Activated CD8-positive, alpha-beta T cell treated with anti-CD3 and anti-CD28 coated beads, Interleukin-2, amount 10 ng/mL, durations not matched to agents 7 days and 5 days (primary cell): ENCODE results near the gene NME8. TPM values are rescaled to one million over a fixed set of nuclear protein-coding genes. Genes with fewer than 3 reads are reported as not detected.
A peak's percentile ranks its signal among the peaks of the same experiment; 100 is the strongest.

Source experiments
- ATAC-seq: fragments of 150-1000 bp; cut with Tn5 transposase; one replicate; pipeline ENCODE4 v1.10.0; 2021; ENCODE audit warnings: moderate library complexity
- CTCF ChIA-PET: fragments of 350-600 bp; sonication (Branson Sonifier 250); formaldehyde crosslinking; loops from one replicate; lab custom pipeline; 2021; ENCODE audit warnings: antibody characterized with exemption; lab: Charles Lee
- POLR2A ChIA-PET: fragments of 350-600 bp; sonication (Branson Sonifier 250); formaldehyde crosslinking; loops from one replicate; lab custom pipeline; 2021; ENCODE audit warnings: antibody characterized with exemption; lab: Charles Lee
- DNase-seq: peaks from one replicate; pipeline ENCODE4 v3.0.0-alpha.2; 2020
- H3K27ac Mint-ChIP-seq: one replicate; pipeline ENCODE4 v1.8.0; 2021; ENCODE audit warnings: mild to moderate bottlenecking, mixed read lengths
- H3K27me3 Mint-ChIP-seq: one replicate; pipeline ENCODE4 v1.8.0; 2021; ENCODE audit warnings: low read depth, mixed read lengths
- H3K36me3 Mint-ChIP-seq: one replicate; pipeline ENCODE4 v1.8.0; 2021; ENCODE audit warnings: low read depth, mixed read lengths
- H3K4me1 Mint-ChIP-seq: one replicate; pipeline ENCODE4 v1.8.0; 2021; ENCODE audit warnings: low read depth, mixed read lengths
- H3K4me3 Mint-ChIP-seq: one replicate; pipeline ENCODE4 v1.8.0; 2021; ENCODE audit warnings: mild to moderate bottlenecking, mixed read lengths
- H3K9me3 Mint-ChIP-seq: one replicate; pipeline ENCODE4 v1.8.0; 2022; ENCODE audit warnings: mixed read lengths; ENCODE audit not compliant: insufficient read depth
- total RNA-seq, 2 experiments: library from RNA; stranded (reverse); gene quantifications; one replicate each; pipeline ENCODE4 v1.2.3, GENCODE V29; 2021

The NME8 gene
- total RNA-seq, 2 experiments from 2014 or later: not detected

GRCh38 chr7:37826825-37827224, 21.6 kb upstream of the NME8 start:
- Mint-ChIP-seq H3K27ac (no peak overlapping the region), H3K27me3 (peaks cover 43% of the 10 kb centered on the region), H3K4me3 (no peak overlapping the region), H3K4me1 (peaks cover 22% of the 10 kb centered on the region), H3K36me3 (peaks cover 3% of the 10 kb centered on the region), H3K9me3 (no peaks in the 10 kb centered on the region)
- ChIA-PET POLR2A (no interaction called here), CTCF (no interaction called here)
- ATAC-seq (no peak), DNase-seq (no peak)

GRCh38 chr7:37831244-37831643, 17.2 kb upstream of the NME8 start:
- Mint-ChIP-seq H3K27ac (no peak overlapping the region), H3K9me3 (no peaks in the 10 kb centered on the region), H3K4me3 (no peak overlapping the region), H3K36me3 (no peaks in the 10 kb centered on the region), H3K4me1 (peaks cover 9% of the 10 kb centered on the region), H3K27me3 (peaks cover 43% of the 10 kb centered on the region)
- ATAC-seq (no peak), DNase-seq (no peak)
- ChIA-PET CTCF (no interaction called here), POLR2A (no interaction called here)

DNA sequence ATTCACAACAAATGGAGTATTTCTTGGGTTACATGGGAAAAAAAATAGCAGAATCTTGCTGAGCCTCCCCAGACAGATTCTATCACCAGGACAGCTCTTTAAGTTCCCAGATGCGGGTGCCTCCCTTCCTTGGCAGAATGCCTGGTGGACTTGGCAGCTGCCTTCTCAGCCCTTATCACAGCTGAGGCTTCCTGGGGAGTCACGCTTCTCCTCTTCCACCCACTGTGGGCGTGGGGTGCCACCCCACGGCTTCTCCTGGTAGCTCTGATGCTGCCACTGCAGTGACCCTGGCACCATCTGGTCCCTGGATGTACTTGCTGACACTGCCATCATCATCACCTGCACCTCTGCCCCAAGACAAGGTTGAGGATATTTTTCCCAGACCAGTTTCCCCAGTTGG, 16.2 kb upstream of the NME8 start:
- ATAC-seq (no peak), DNase-seq (no peak)
- Mint-ChIP-seq H3K9me3 (no peaks in the 10 kb centered on the region), H3K27ac (no peak overlapping the region), H3K4me3 (no peak overlapping the region), H3K36me3 (no peaks in the 10 kb centered on the region), H3K4me1 (peaks cover 4% of the 10 kb centered on the region), H3K27me3 (peaks cover 37% of the 10 kb centered on the region)
- ChIA-PET CTCF (interaction anchor here (1.9 kb wide), 1 partner anchor 324 kb away, joined by 4 read pairs; no protein-coding TSS in a partner anchor), POLR2A (interaction anchor here (0.7 kb wide), 1 partner anchor 445 kb away, joined by 3 read pairs; no protein-coding TSS in a partner anchor)

DNA sequence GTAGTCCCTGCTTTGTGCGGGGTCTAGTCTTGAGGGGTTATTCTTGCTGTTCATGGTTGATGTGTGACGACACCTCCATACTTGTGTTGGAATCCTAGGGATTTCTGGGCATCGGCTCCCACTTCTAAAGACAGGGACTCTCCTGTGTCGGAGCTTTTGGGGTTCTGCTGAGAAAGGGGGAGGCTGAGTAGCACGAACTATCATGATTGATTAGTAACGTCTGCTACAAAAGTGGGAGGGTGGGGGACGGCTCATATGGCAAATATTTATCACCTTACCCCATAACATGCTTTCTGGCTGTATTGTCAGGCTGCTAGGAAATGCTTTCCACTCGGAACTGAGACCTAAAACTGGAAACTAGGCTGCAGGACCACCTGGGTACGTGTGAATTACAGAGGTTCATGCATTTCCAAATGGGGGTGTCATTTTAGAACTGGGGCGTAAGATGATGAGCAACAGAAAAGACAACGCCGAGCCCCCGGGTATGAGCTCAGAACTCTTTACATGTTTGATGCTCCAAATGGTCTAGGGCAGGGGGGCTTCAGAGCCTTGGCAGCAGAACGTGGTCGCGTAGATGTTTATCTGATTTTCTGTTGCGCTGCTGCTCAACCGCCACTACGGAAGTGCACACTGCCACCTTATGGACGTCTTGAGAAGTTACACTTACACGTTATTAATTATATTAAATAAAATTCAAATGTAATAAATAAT, 15.1 kb upstream of the NME8 start:
- peaks cover 37% of the 10 kb centered on the region for H3K27me3 Mint-ChIP-seq
- H3K27ac Mint-ChIP-seq: no peak overlapping the region
- no peaks in the 10 kb centered on the region for H3K9me3 Mint-ChIP-seq
- no peaks in the 10 kb centered on the region for H3K36me3 Mint-ChIP-seq
- ATAC-seq (peak; percentile 44), DNase-seq (peak; percentile 58)
- H3K4me1 Mint-ChIP-seq: peaks cover 4% of the 10 kb centered on the region
- CTCF ChIA-PET: interaction anchor here (0.6 to 1.9 kb wide), 10 partner anchors 15 to 491 kb away, joined by 3 to 5 read pairs (median 3); no protein-coding TSS in a partner anchor
- POLR2A ChIA-PET: no interaction called here
- peak overlapping the region; percentile 60 for H3K4me3 Mint-ChIP-seq

DNA sequence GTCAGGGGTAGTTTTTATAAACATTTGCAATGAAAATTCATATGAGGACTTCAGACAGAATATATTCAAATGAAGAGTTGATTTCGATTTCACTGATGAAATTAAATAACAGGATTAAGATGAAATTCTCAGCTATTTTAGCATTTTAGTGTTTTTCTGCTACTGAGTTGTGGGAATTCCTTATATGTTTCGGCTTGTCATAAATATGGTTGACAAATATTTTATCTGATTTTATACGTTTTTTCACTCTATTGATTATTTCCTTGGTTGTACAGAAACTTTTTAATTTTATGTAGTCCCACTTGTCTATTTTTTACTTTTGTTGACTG, 14.6 kb upstream of the NME8 start:
- POLR2A ChIA-PET: no interaction called here

GRCh38 chr7:37853468-37853867, 5.1 kb downstream of the NME8 start:
- H3K9me3 Mint-ChIP-seq: no peaks in the 10 kb centered on the region
- H3K27me3 Mint-ChIP-seq: peaks cover 5% of the 10 kb centered on the region
- H3K36me3 Mint-ChIP-seq: no peaks in the 10 kb centered on the region
- DNase-seq: no peak
- ChIA-PET POLR2A (no interaction called here), CTCF (no interaction called here)
- no peak overlapping the region for H3K4me3 Mint-ChIP-seq
- no peak overlapping the region for H3K27ac Mint-ChIP-seq
- no peaks in the 10 kb centered on the region for H3K4me1 Mint-ChIP-seq
- no peak for ATAC-seq

More for the DNA sequence above, 14.6 kb upstream of the NME8 start:
- Mint-ChIP-seq H3K27me3 (peaks cover 37% of the 10 kb centered on the region), H3K27ac (no peak overlapping the region), H3K4me3 (no peak overlapping the region), H3K36me3 (no peaks in the 10 kb centered on the region), H3K9me3 (no peaks in the 10 kb centered on the region), H3K4me1 (peaks cover 4% of the 10 kb centered on the region)
- CTCF ChIA-PET: interaction anchor here (0.6 to 1.9 kb wide), 13 partner anchors 11 to 492 kb away, joined by 3 to 5 read pairs (median 3); no protein-coding TSS in a partner anchor
- ATAC-seq: no peak
- DNase-seq: no peak

- Mint-ChIP-seq H3K27ac (no peak overlapping the region), H3K27me3 (peaks cover 24% of the 10 kb centered on the region), H3K9me3 (no peaks in the 10 kb centered on the region), H3K4me3 (no peak overlapping the region), H3K4me1 (no peaks in the 10 kb centered on the region), H3K36me3 (no peaks in the 10 kb centered on the region)
- POLR2A ChIA-PET: no interaction called here
- ATAC-seq (no peak), DNase-seq (no peak)
- CTCF ChIA-PET: no interaction called here
Measured at GRCh38 chr7:37882086-37882485, 33.7 kb downstream of the NME8 start.

DNA sequence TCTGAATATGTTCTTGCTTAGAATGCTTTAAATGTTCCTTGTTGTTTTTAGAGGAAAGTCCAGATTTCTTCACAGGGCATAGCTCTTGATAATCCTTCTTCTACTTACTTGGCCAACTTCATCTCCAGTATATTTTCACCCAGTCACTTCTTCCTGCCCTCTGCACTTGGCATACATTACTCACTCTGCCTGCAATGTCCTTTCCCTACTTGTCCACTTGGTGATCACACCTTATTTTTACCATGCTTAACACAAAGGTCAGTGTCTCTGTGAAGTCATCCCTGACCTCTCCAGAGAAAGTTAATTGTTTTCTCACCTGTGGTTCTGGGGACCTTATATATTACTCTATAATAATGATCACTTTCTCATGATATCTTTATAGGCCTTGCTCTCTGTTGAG, 45.0 kb downstream of the NME8 start:
- ChIA-PET CTCF (no interaction called here), POLR2A (no interaction called here)
- Mint-ChIP-seq H3K36me3 (no peaks in the 10 kb centered on the region), H3K9me3 (no peaks in the 10 kb centered on the region), H3K27ac (no peak overlapping the region), H3K4me3 (no peak overlapping the region), H3K27me3 (peaks cover 17% of the 10 kb centered on the region), H3K4me1 (no peaks in the 10 kb centered on the region)
- DNase-seq: no peak
- no peak for ATAC-seq

GRCh38 chr7:37894671-37895070, 46.3 kb downstream of the NME8 start:
- ChIA-PET POLR2A (no interaction called here), CTCF (no interaction called here)
- Mint-ChIP-seq H3K9me3 (no peaks in the 10 kb centered on the region), H3K4me3 (no peak overlapping the region), H3K27ac (no peak overlapping the region), H3K36me3 (no peaks in the 10 kb centered on the region), H3K4me1 (no peaks in the 10 kb centered on the region), H3K27me3 (peaks cover 17% of the 10 kb centered on the region)
- ATAC-seq (no peak), DNase-seq (no peak)

- Mint-ChIP-seq H3K4me1 (no peaks in the 10 kb centered on the region), H3K9me3 (no peaks in the 10 kb centered on the region), H3K36me3 (no peaks in the 10 kb centered on the region), H3K27ac (no peak overlapping the region), H3K27me3 (peaks cover 5% of the 10 kb centered on the region), H3K4me3 (no peak overlapping the region)
- DNase-seq (no peak), ATAC-seq (no peak)
- ChIA-PET CTCF (interaction anchor here (1.2 kb wide), 1 partner anchor 316 kb away, joined by 4 read pairs; no protein-coding TSS in a partner anchor), POLR2A (interaction anchor here (0.6 kb wide), 1 partner anchor 1666 kb away, joined by 4 read pairs; the partner anchor contains the start of gene YAE1)
Measured at GRCh38 chr7:37899712-37900247, 51.4 kb downstream of the NME8 start.

- ATAC-seq: no peak
- Mint-ChIP-seq H3K9me3 (no peaks in the 10 kb centered on the region), H3K4me1 (no peaks in the 10 kb centered on the region), H3K36me3 (no peaks in the 10 kb centered on the region), H3K4me3 (no peak overlapping the region), H3K27me3 (peaks cover 6% of the 10 kb centered on the region), H3K27ac (no peak overlapping the region)
- DNase-seq: no peak
- POLR2A ChIA-PET: interaction anchor here (0.7 kb wide), 1 partner anchor 768 kb away, joined by 3 read pairs; no protein-coding TSS in a partner anchor
- CTCF ChIA-PET: interaction anchor here (0.7 to 2.7 kb wide), 9 partner anchors 8 to 998 kb away, joined by 3 to 10 read pairs (median 3); partner anchors contain the start of gene EPDR1
Measured at GRCh38 chr7:37901236-37901827, 52.9 kb downstream of the NME8 start.
